ENCODE results near the gene DEXI. TPM values are rescaled to one million over a fixed set of nuclear protein-coding genes. Genes with fewer than 3 reads are reported as not detected.

DEXI gene
- total and polyA plus RNA-seq, 9 of the 15 experiments (the other 6 are each of a cell fraction or from before 2014, with no cell fraction given): 2.9 to 40.1 (median 22.0) TPM

GRCh38 chr16:10940501-10941079 is 1.7 kb downstream of the DEXI start:
- WGBS (ENCODE audit: insufficient coverage, low coverage, missing lambda C conversion rate): 57% methylated on average over 7 of the region's 8 CpGs
- peaks cover 34 to 54% of the 10 kb centered on the region in 2 experiments for H3K4me1 ChIP-seq (replicated peaks in 1 of 2; ENCODE audit: control insufficient read depth in 2 of 2, insufficient read depth in 2 of 2, low read length in 2 of 2)

More at GRCh38 chr16:10940501-10941079, 1.7 kb downstream of the DEXI start:
- peak overlapping the region; percentile 87 for H3K4me2 ChIP-seq (ENCODE audit: insufficient read depth, low read length)
- peaks cover 64% of the 10 kb centered on the region for H3K79me2 ChIP-seq (ENCODE audit: control insufficient read depth, insufficient read depth, low read length)
- ATAC-seq: no peak
- peak overlapping the region; percentile 67 to 89 for H3K9ac ChIP-seq (ENCODE audit: insufficient read depth in 1 of 2, low read depth in 2 of 2, low read length in 2 of 2)
- H3K27ac ChIP-seq (ENCODE audit: extremely low read depth, low read depth, low read length): no peak overlapping the region
- FAIRE-seq: no peak
- in situ Hi-C loops (cut with MboI) (no loop called here), intact Hi-C loops (cut with micrococcal nuclease) (no loop called here)
- H3K27me3 ChIP-seq (ENCODE audit: control insufficient read depth in 2 of 2, insufficient read depth in 2 of 2, low read length in 2 of 2): no peaks in the 10 kb centered on the region
- peaks cover 36% of the 10 kb centered on the region; the same call in 2 of the 3 replicates for H3K36me3 ChIP-seq (ENCODE audit: control insufficient read depth, insufficient read depth, low read length)
- peaks cover 16% of the 10 kb centered on the region for H3K9me1 ChIP-seq (ENCODE audit: control insufficient read depth, insufficient read depth, low read length)
- H2AFZ ChIP-seq (ENCODE audit: low read depth, low read length): no peak overlapping the region
- no peak for TF ChIP-seq THAP7 (CRISPR knock-in tag; IDR thresholded peaks at IDR 0.05)
- TF ChIP-seq MTA1 (IDR thresholded peaks at IDR 0.05; ENCODE audit: borderline replicate concordance): no peak
- TF ChIP-seq SRF (CRISPR knock-in tag; IDR thresholded peaks at IDR 0.05): no peak
- no peak for TF ChIP-seq E4F1 (CRISPR knock-in tag; IDR thresholded peaks at IDR 0.05; ENCODE audit: borderline replicate concordance)
- TF ChIP-seq ZNF384 (IDR thresholded peaks at IDR 0.05; ENCODE audit: low read depth, low read length): no peak
- CTCF ChIA-PET (ENCODE audit: low intra/inter-chr PET ratio): interaction anchor here (0.5 kb wide), 1 partner anchor 204 kb away, joined by 3 read pairs; no protein-coding TSS in a partner anchor
- POLR2A ChIA-PET: interaction anchor here (0.6 kb wide), 1 partner anchor 18 kb away, joined by 3 read pairs; no protein-coding TSS in a partner anchor
- peak overlapping the region; percentile 64 for H3K4me3 ChIP-seq
- H3K9me3 ChIP-seq (replicated peaks; ENCODE audit: control insufficient read depth, insufficient read depth, low read depth, low read length): no peaks in the 10 kb centered on the region
- H4K20me1 ChIP-seq (replicated peaks; ENCODE audit: control insufficient read depth, insufficient read depth, low read length): peaks cover 49% of the 10 kb centered on the region
- BruUV-seq (replicated peaks): TSS peak; percentile 42
- DNase-seq (ENCODE audit: extremely low read depth in 1 of 4, low spot score in 3 of 4): no peak

All from K562 (cell line).